GOT3 (cell line): ENCODE data around the gene SMARCD3.

Experiments
- DNase-seq: peaks from one replicate; lab custom pipeline; 2025; ENCODE audit warnings: mixed read lengths; lab: John Stamatoyannopoulos, UW

Gene SMARCD3

GRCh38 chr7:151248346-151249033 is at the start of gene SMARCD3:
Gene SMARCD3, minus strand, starts transcription at chr7:151248694. Its CDS starts 132 bp downstream, at chr7:151248562.
- no peak for DNase-seq

DNA sequence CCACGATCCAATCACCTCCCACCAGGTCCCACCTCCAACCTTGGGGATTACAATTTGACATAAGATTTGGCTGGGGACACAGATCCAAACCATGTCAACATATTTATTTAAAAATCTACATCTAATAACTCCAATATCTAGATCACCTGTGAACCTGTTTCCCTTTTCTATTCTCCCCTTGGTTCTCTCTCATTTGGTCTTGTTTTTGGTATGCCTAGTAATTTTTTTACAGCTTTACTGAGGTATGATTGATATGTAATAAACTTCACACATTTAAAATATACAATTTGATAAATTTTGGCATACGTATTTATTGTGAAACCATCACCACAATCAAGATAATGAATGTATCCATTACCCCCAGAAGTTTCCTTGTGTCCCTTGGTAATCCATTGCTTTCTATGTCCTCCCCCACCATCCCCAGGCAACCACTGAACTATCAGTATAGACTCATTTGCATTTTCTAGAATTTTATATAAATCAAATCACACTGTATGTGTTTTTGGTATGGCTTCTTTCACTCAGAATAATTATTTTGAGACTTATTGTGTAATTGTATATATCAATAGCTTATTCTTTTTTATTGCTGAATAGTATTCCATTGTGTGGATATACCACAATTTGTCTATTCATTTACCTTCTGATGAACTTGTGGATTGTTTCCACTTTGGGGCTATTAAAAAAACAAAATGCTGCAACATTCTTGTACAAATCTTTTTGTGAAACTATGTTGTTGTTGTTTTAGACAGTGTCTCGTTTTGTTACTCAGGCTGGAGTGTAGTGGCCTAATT is 47.9 kb upstream of the SMARCD3 start:
- DNase-seq: no peak

DNA sequence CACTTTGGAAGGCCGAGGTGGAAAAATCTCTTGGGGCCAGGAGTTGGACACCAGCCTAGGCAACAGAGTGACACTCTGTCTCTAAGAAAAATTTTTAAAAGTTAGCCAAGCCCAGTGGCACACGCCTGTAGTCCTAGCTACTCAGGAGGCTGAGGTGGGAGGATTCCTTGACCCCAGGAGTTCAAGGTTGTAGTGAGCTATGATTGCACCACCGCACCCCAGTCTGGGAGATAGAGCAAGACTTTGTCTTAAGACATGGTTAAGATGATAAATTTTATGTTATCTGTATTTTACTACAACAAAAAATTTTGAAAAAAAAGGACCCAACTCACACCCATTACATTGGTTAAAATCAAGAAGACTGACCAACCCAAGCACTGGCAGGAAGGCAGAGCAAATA is 44.4 kb upstream of the SMARCD3 start:
- no peak for DNase-seq

DNA sequence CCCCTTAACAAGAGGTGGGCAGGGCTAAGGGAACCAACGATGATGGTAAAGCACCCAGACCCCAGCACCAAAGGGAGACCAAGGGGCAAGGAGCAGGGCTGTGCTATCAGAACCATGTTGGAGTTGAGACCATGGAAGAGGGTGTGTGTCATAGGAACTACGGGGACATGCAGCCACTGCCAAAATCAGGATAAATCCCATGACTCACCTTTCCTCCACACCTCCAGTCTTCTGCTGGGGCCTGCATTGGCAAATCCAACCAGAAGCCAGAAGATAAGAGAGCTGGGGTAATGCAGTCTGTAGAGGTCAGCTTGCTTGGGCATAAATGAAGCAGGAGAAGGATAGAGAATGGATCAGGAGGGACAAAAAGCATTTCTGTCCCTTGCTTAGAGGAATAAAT is 42.7 kb upstream of the SMARCD3 start:
- no peak for DNase-seq

DNA sequence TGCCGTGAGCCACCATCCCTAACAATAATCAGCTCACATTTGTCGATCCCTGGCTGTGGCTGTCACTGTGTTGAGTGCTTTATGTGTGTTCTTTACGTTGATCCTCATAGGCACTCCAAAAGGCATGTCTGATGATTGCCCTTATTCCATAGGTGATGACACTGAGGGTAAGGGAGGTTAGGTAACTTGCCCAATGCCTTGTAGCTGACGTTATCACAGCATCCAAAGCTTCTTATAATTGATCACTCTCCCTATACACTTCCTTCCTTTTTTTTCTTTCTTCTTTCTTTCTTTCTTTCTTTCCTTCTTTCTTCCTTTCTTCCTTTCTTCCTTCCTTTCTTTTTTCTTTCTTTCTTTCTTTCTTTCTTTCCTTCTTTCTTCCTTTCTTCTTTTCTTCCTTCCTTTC is 41.9 kb upstream of the SMARCD3 start:
- no peak for DNase-seq

DNA sequence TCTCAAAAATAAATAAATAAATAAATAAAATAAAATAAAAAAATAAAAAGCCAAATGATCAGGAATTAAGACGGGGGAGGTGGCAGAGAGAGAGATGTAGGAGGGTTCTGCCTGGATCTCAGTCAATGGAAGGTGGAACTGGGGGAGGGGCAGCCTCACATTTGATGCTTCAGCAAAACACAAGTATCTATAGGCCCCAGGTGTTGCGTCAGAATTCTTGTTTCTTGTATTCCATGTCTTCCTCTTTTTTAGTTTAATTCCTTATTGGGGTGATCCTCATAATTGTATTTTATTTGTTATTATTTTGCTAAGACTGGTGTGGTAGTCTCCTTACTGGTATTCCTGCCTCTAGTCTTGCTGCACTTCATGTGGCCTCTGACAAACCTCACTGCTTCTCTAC is 41.4 kb upstream of the SMARCD3 start:
- DNase-seq: no peak

- no peak for DNase-seq
Measured at GRCh38 chr7:151286148-151286547, 37.7 kb upstream of the SMARCD3 start.

DNA sequence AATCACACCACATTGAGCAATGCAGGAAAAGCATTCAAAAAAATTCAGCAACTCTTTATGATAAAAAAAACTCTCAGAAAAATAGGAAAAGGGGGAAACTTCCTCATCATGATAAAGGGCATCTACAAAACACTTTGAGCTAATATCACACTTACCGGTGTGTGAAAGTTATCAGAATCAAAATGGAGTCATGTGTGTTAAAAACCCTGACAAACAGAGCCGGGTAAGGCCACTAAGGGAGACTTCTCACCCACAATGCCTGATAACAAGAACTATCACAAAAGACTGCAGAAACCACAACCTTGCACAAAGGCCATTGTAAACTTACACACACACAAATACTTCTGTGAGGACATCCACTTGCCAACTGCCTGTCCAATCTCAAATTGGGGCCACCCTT is 34.8 kb upstream of the SMARCD3 start:
- no peak for DNase-seq

- no peak for DNase-seq
Measured at GRCh38 chr7:151282111-151282510, 33.6 kb upstream of the SMARCD3 start.

DNA sequence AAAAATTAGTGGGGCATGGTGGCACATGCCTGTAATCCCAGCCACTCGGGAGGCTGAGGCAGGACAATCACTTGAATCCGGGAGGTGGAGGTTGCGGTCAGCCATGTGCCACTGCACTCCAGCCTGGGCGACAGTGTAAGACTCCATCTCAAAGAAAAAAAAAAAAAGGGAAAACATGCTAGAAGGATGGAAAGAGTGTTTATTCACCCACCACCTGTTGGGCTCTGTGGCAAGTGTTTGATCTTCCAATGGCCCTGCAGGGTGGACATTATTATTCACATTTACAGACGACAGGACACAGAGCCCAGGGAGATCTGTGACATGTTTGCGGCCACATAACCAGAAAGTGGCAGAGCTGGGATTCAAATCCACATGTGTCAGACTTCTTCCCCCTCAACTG is 33.2 kb upstream of the SMARCD3 start:
- no peak for DNase-seq

DNA sequence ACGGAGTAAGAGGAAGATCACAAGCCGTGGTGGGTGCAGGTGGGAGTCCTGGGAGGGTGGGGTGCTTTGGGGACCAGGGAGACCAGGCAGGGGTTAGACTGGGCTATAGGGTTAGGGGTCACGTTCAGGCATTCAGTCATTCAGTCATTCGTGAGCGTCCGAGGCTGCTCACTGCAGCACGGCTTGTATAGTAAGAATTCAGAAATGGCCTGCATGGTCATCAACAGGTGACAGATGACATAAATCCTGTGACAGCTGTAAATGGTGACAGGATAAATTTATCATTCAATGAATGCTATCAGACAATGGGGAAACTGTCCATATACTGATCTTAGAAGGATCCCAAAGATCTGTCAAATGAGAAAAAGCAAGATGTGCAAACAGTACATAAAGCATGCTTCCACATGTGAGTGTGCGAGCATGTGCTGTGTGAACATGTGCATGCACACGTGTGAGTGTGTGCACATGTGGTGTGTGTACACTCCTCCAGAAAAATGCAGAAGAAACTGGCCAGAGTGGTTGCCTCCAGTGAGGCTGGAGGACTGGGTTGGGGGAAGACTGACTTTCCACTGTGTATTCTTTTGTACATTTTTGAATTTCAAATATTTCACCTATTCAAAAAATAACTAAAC is 32.0 kb upstream of the SMARCD3 start:
- DNase-seq: no peak

- DNase-seq: no peak
Measured at GRCh38 chr7:151279868-151280267, 31.4 kb upstream of the SMARCD3 start.

- no peak for DNase-seq
Measured at GRCh38 chr7:151278949-151279348, 30.5 kb upstream of the SMARCD3 start.

- DNase-seq: no peak
Measured at GRCh38 chr7:151277631-151278030, 29.1 kb upstream of the SMARCD3 start.

- DNase-seq: peak; percentile 18
Measured at GRCh38 chr7:151276666-151277590, 28.4 kb upstream of the SMARCD3 start.

DNA sequence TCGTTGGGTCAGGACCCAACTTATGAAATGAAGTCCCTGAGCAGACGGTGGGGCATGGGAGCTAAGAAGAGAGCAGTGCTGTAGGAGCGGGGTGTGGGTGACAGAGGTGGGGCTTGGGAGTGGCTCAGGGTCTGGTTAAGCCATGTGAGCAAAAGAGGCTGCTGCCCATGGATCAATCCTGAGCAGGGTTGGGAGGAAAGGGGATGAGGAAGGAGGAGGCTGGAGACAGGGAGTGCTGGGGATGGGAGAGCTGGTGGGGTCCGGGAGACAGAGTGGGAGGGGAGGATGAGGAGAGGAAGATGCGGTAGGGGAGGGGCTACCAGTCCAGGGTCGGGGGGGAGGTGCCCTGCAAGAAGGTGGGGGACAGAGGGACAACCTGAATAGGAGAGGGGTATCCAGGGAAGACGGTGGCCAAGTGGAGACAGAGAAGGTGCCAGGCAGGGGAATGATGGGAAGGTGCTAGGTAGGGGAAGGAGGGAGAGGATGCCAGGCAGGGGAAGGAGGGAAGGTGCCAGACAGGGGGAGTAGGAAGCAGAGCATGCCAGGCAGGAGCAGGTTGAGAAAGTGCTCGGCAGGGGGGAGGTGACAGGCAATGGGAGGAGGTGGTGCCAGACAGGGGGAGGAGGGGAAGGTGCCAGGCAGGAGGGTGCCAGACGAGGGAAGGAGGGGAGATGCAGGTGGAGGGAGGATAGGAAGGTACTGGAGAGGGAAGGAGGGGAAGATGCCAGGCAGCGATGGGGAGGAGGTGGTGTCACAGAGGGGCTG is 27.5 kb upstream of the SMARCD3 start:
- no peak for DNase-seq

GRCh38 chr7:151274936-151275812 is 26.7 kb upstream of the SMARCD3 start:
- no peak for DNase-seq

DNA sequence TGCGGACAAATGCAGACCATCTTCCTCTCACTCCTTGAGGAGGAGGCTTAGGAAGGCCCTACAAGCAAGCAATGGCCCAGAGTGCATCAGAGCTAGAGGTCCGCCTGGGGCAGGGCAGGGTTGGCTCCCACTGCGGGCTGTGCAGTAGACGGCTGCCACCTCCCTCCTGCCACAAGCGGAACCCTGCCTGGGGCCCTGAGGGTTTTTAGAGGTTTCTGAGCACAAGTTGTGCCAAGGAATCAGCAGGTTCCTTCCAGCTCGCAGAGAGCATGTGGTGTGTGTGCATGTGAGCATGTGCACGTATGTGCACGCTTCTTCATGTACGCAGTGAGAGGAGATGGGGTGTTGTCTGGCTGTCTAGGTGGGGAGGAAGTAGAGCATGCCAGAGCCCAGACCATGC is 25.9 kb upstream of the SMARCD3 start:
- DNase-seq: no peak

DNA sequence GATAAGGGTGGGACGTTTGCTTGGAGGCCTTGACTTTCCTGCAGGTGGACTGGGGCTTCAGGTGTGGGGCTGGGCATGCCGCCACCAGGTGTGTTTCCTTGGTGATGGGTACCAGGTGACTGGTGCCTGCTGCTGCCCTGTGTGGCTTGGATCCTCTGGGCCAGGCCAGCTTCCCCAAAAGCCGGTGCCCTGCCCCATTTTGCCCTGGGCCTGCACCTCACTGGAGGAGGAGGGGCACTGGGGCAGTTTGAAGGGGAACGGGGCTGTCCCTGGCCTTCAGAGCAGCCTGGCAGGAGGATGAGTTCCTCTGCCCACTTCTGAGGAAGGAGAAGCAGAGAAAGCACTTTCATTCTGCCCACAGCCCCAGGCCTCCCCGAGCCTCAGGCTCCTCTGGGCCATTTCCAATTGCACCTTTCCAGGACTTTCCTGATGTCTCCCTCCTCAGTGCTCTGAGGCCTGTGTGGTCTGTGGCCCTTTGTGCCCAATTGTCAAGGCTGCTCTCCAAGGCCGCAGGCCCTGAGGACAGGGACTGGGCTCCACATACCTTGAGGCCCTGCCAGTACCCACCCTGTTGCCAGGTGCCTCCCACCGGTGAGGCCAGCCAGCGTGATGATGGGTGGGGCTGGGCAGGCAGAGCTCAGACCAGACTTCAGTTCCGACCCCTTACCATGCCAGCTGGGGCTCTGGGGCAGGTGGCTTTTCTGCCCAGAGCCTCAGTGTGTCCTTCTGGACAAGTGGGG is 25.3 kb upstream of the SMARCD3 start:
- no peak for DNase-seq

- no peak for DNase-seq
Measured at GRCh38 chr7:151272877-151273276, 24.4 kb upstream of the SMARCD3 start.
